Gastroesophageal sphincter (tissue), 4 donors: ENCODE results near the gene CDAN1. TPM values are rescaled to one million over a fixed set of nuclear protein-coding genes. Genes with fewer than 3 reads are reported as not detected.
"Not testable (repeated sequence)": the region's sequence is repeated elsewhere in the genome, so short reads cannot be mapped to it uniquely, and the experiment has no call there.

Experiments used
- ATAC-seq: fragments of 150-250 bp; one replicate; pipeline ENCODE4 v1.9.1; 2016; ENCODE audit warnings: mild to moderate bottlenecking, moderate library complexity
- H3K27ac ChIP-seq, 4 donors: fragments of 200-600 bp; sonication (generic) in 3 of 4; 1 replicate in 3 of 4; 2 replicates in 1 of 4; pipeline ENCODE4 v1.5.1; 2016 to 2019
- H3K27me3 ChIP-seq: fragments of 200-600 bp; sonication (generic); one replicate; pipeline ENCODE4 v1.5.1; 2019
- H3K36me3 ChIP-seq, 2 donors: fragments of 200-600 bp; sonication (generic); one replicate each; pipeline ENCODE4 v1.5.1; 2019; ENCODE audit warnings: control low read depth in 1 of 2
- H3K4me1 ChIP-seq, 3 donors: fragments of 200-600 bp; sonication (generic); 1 replicate in 2 of 3; 2 replicates in 1 of 3; pipeline ENCODE4 v1.5.1; 2016 to 2019; ENCODE audit warnings: control low read depth in 2 of 3
- H3K4me3 ChIP-seq, 2 donors: fragments of 200-600 bp; sonication (generic); one replicate each; pipeline ENCODE4 v1.5.1; 2019; ENCODE audit warnings: mild to moderate bottlenecking in 1 of 2, moderate library complexity in 1 of 2
- H3K9me3 ChIP-seq, 3 donors: fragments of 200-600 bp; sonication (generic); one replicate each; pipeline ENCODE4 v1.5.1; 2017 to 2019; ENCODE audit warnings: control low read depth in 2 of 3
- CTCF ChIP-seq, 4 experiments: fragments of 200-600 bp in 2 of 4; fragments of 450-650 bp in 2 of 4; sonication (generic) in 1 of 4; IDR thresholded peaks; one replicate each; pipeline ENCODE4 v1.5.1; 2017 to 2019; ENCODE audit warnings: antibody characterized with exemption in 4 of 4, mild to moderate bottlenecking in 2 of 4, moderate library complexity in 2 of 4
- EP300 ChIP-seq: sonication (generic); formaldehyde crosslinking; IDR thresholded peaks from one replicate; pipeline ENCODE4 v1.6.1; 2017; ENCODE audit warnings: antibody characterized with exemption, mild to moderate bottlenecking
- POLR2A ChIP-seq, 2 donors: fragments of 450-650 bp; IDR thresholded peaks; one replicate each; pipeline ENCODE4 v1.6.1; 2017; ENCODE audit warnings: antibody characterized with exemption in 2 of 2, mild to moderate bottlenecking in 2 of 2, moderate library complexity in 1 of 2
- POLR2AphosphoS5 ChIP-seq: sonication (generic); formaldehyde crosslinking; IDR thresholded peaks from one replicate; pipeline ENCODE4 v1.6.1; 2017; ENCODE audit warnings: antibody characterized with exemption
- WGBS, 2 donors: methylation state at CpG; one replicate each; pipeline ENCODE4 v1.1.5; 2018; ENCODE audit warnings: low coverage in 1 of 2; 5-methylcytosine and 5-hydroxymethylcytosine counted together
- total RNA-seq, 4 donors: library from RNA; depleted of rRNA; stranded (reverse); fragments of >200 nt; gene quantifications; one replicate each; pipeline ENCODE4 v1.1.0, GENCODE V29; 2016

Gene CDAN1
- total RNA-seq, 4 donors from 2014 or later: 6.5 to 15.7 (median 12.1) TPM

GRCh38 chr15:42772901-42773300, 36.0 kb upstream of the CDAN1 start:
- H3K27ac ChIP-seq: no peak overlapping the region
- no peak overlapping the region for H3K4me3 ChIP-seq
- ATAC-seq: no peak
- WGBS, 2 donors: 83% methylated on average over 2 of the region's 2 CpGs; no CpG with 5 or more reads in 1 of the 2 donors
- no peaks in the 10 kb centered on the region for H3K9me3 ChIP-seq
- no peaks in the 10 kb centered on the region for H3K27me3 ChIP-seq
- no peak for TF ChIP-seq EP300
- no peak for TF ChIP-seq POLR2AphosphoS5
- H3K4me1 ChIP-seq: peaks cover 4 to 42% (median 5%) of the 10 kb centered on the region in 3 donors
- peaks cover 3 to 28% of the 10 kb centered on the region in 2 donors for H3K36me3 ChIP-seq

- H3K4me3 ChIP-seq: no peak overlapping the region
- ATAC-seq: no peak
- WGBS, 2 donors: 33% methylated on average over 1 of the region's 2 CpGs; no CpG with 5 or more reads in 1 of the 2 donors
Observed at GRCh38 chr15:42772144-42772543, 35.2 kb upstream of the CDAN1 start.

GRCh38 chr15:42766109-42766508, 29.2 kb upstream of the CDAN1 start:
- H3K4me3 ChIP-seq, H3K27me3 ChIP-seq, H3K9me3 ChIP-seq, ATAC-seq, H3K27ac ChIP-seq: not testable (repeated sequence)
- WGBS, 2 donors: 98 to 100% methylated on average over 1 to 4 of the region's 4 CpGs
- Histone ChIP-seq H3K4me1 (peaks cover 0 to 11% (median 0%) of the 10 kb centered on the region in 3 donors), H3K36me3 (peaks cover 0 to 11% of the 10 kb centered on the region in 2 donors)

More at GRCh38 chr15:42772144-42772543, 35.2 kb upstream of the CDAN1 start:
- Histone ChIP-seq H3K27me3 (no peaks in the 10 kb centered on the region), H3K27ac (no peak overlapping the region), H3K4me1 (peaks cover 4 to 42% (median 5%) of the 10 kb centered on the region in 3 donors), H3K36me3 (peaks cover 3 to 28% of the 10 kb centered on the region in 2 donors), H3K9me3 (no peaks in the 10 kb centered on the region)
- TF ChIP-seq POLR2AphosphoS5 (no peak), POLR2A (IDR thresholded peaks at IDR 0.05) (no peak), EP300 (no peak), CTCF (IDR thresholded peaks at IDR 0.05) (no peak)

GRCh38 chr15:42764154-42764731, 27.3 kb upstream of the CDAN1 start:
- WGBS, 2 donors: 100% methylated on average over 1 of the region's 16 CpGs; no CpG with 5 or more reads in 1 of the 2 donors

GRCh38 chr15:42761813-42762212, 24.9 kb upstream of the CDAN1 start:
- not testable (repeated sequence) for H3K27me3 ChIP-seq, H3K4me3 ChIP-seq, ATAC-seq, H3K27ac ChIP-seq, H3K4me1 ChIP-seq
- Histone ChIP-seq H3K9me3 (peaks cover 0 to 14% (median 0%) of the 10 kb centered on the region in 3 donors), H3K36me3 (peaks cover 0 to 11% of the 10 kb centered on the region in 2 donors)
- WGBS, 2 donors: 88 to 92% methylated on average over 2 of the region's 2 CpGs

More at GRCh38 chr15:42764154-42764731, 27.3 kb upstream of the CDAN1 start:
- H3K9me3 ChIP-seq: peaks cover 0 to 14% (median 0%) of the 10 kb centered on the region in 3 donors
- not testable (repeated sequence) for H3K27ac ChIP-seq, ATAC-seq, H3K4me1 ChIP-seq, H3K4me3 ChIP-seq, H3K27me3 ChIP-seq
- peaks cover 0 to 11% of the 10 kb centered on the region in 2 donors for H3K36me3 ChIP-seq

- Histone ChIP-seq H3K36me3 (peaks cover 0 to 11% of the 10 kb centered on the region in 2 donors), H3K9me3 (peaks cover 0 to 14% (median 0%) of the 10 kb centered on the region in 3 donors), H3K4me1 (no peaks in the 10 kb centered on the region), H3K4me3 (no peak overlapping the region), H3K27me3 (no peaks in the 10 kb centered on the region), H3K27ac (no peak overlapping the region)
- 89 to 100% methylated on average over 1 of the region's 1 CpG for WGBS, 2 donors
- no peak for ATAC-seq
- TF ChIP-seq CTCF (IDR thresholded peaks at IDR 0.05): no peak
- TF ChIP-seq EP300: no peak
- TF ChIP-seq POLR2AphosphoS5: no peak
- no peak for TF ChIP-seq POLR2A (IDR thresholded peaks at IDR 0.05)
Observed at GRCh38 chr15:42760759-42761158, 23.8 kb upstream of the CDAN1 start.

GRCh38 chr15:42759093-42759492, 22.2 kb upstream of the CDAN1 start:
- Histone ChIP-seq H3K27me3 (no peaks in the 10 kb centered on the region), H3K4me3 (no peak overlapping the region), H3K36me3 (peaks cover 0 to 4% of the 10 kb centered on the region in 2 donors), H3K9me3 (peaks cover 0 to 14% (median 0%) of the 10 kb centered on the region in 3 donors), H3K27ac (no peak overlapping the region), H3K4me1 (no peaks in the 10 kb centered on the region)
- TF ChIP-seq POLR2AphosphoS5 (no peak), EP300 (no peak), CTCF (IDR thresholded peaks at IDR 0.05) (no peak), POLR2A (IDR thresholded peaks at IDR 0.05) (no peak)
- no CpG with 5 or more reads among the region's 2 CpGs for WGBS, 2 donors
- no peak for ATAC-seq
